GM12891 (cell line): ENCODE measurements around the gene KRT20.

ENCODE experiments used
- PAX5 ChIP-seq: IDR thresholded peaks from 2 replicates; pipeline ENCODE4 v1.6.1; 2011; ENCODE audit warnings: low read length, moderate library complexity, mild to moderate bottlenecking; ENCODE audit not compliant: insufficient read depth, severe bottlenecking
- POLR2A ChIP-seq: IDR thresholded peaks from 2 replicates; pipeline ENCODE4 v1.6.1; 2011; ENCODE audit warnings: low read depth, low read length, control low read depth
- POLR2AphosphoS5 ChIP-seq: IDR thresholded peaks from 2 replicates; pipeline ENCODE4 v1.6.1; 2011; ENCODE audit warnings: low read depth, low read length, control low read depth
- POU2F2 ChIP-seq: IDR thresholded peaks from 2 replicates; pipeline ENCODE4 v1.6.1; 2011; ENCODE audit warnings: low read depth, mild to moderate bottlenecking, control low read depth, low read length, moderate library complexity

DNA sequence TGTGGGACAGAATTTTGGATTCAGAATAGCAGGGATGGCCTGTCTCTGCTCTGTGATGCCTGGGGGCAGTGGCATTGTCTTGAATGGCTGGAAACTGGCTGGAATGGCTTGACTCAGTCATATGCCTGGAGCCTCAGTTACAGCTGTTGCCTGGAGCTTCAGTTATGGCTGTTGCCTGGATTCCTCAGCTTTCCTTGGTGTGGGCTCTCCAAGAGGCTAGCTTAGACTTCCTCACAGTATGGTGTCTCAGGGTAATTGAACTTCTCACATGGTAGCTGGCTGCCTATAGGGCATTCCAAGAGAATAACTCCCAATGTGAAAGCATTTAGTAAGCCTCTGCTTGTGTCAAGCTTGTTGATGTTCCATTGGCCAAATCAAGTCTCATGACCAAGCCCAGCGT is 31.3 kb upstream of the KRT20 start:
- TF ChIP-seq POLR2AphosphoS5 (no peak), POLR2A (0 out of 2 replicates have a peak, but pooled peaks have one; percentile 13), POU2F2 (no peak), PAX5 (no peak)
